ENCODE data around the gene C2orf74. TPM values are rescaled to one million over a fixed set of nuclear protein-coding genes. Genes with fewer than 3 reads are reported as not detected.

C2orf74 gene
- total RNA-seq, 2 experiments from 2014 or later, result 13.3 to 14.0 TPM

- Mint-ChIP-seq H3K4me1 (ENCODE audit: low read depth) (peaks cover 60% of the 10 kb centered on the region), H3K27ac (peak overlapping the region; percentile 82), H3K9me3 (no peaks in the 10 kb centered on the region), H3K4me3 (peak overlapping the region; percentile 90), H3K36me3 (ENCODE audit: low read depth) (peaks cover 73% of the 10 kb centered on the region), H3K27me3 (no peaks in the 10 kb centered on the region)
- DNase-seq (no peak), ATAC-seq (no peak)
- POLR2A ChIA-PET, result no interaction called here
- TF ChIP-seq CTCF (IDR thresholded peaks at IDR 0.05), result no peak
- intact Hi-C loops (cut with micrococcal nuclease), result no loop called here
- CTCF ChIA-PET, result no interaction called here
Measured at GRCh38 chr2:61181382-61182058, 19.5 kb downstream of the C2orf74 start.

DNA sequence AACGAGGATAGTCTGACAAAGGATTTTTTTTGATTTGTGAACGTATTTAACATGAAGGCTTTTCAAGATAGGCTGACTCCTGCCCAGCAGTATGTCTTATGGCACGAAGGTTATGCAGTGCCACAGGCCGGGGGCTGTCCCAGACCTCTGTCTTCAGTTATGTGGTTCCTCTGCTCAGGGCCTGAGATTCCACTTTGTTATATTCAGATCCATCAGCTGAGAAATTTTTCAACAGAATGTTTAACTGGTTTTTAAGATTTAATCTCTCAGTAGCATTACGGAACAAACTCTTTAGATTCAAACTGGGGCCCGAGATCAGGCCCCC, 20.0 kb downstream of the C2orf74 start:
- Mint-ChIP-seq H3K4me1 (ENCODE audit: low read depth) (peaks cover 57% of the 10 kb centered on the region), H3K27me3 (no peaks in the 10 kb centered on the region), H3K36me3 (ENCODE audit: low read depth) (peaks cover 73% of the 10 kb centered on the region), H3K9me3 (no peaks in the 10 kb centered on the region), H3K4me3 (no peak overlapping the region), H3K27ac (peak overlapping the region; percentile 82)
- POLR2A ChIA-PET, result no interaction called here
- TF ChIP-seq CTCF (IDR thresholded peaks at IDR 0.05), result no peak
- no peak for ATAC-seq
- CTCF ChIA-PET, result no interaction called here
- intact Hi-C loops (cut with micrococcal nuclease), result no loop called here
- DNase-seq, result no peak

GRCh38 chr2:61183795-61184194, 21.8 kb downstream of the C2orf74 start:
- Mint-ChIP-seq H3K4me3 (no peak overlapping the region), H3K27ac (peak overlapping the region; percentile 39), H3K36me3 (ENCODE audit: low read depth) (peaks cover 82% of the 10 kb centered on the region), H3K4me1 (ENCODE audit: low read depth) (peaks cover 51% of the 10 kb centered on the region), H3K9me3 (no peaks in the 10 kb centered on the region), H3K27me3 (no peaks in the 10 kb centered on the region)
- ChIA-PET CTCF (no interaction called here), POLR2A (interaction anchor here (0.9 kb wide), 1 partner anchor 9 kb away, joined by 4 read pairs; no protein-coding TSS in a partner anchor)
- intact Hi-C loops (cut with micrococcal nuclease), result no loop called here
- ATAC-seq (no peak), DNase-seq (no peak)
- no peak for TF ChIP-seq CTCF (IDR thresholded peaks at IDR 0.05)

GRCh38 chr2:61184263-61184662, 22.3 kb downstream of the C2orf74 start:
- CTCF ChIA-PET, result no interaction called here
- ATAC-seq (no peak), DNase-seq (no peak)
- H3K4me1 Mint-ChIP-seq (ENCODE audit: low read depth), result peaks cover 46% of the 10 kb centered on the region
- no peak overlapping the region for H3K4me3 Mint-ChIP-seq
- intact Hi-C loops (cut with micrococcal nuclease), result no loop called here
- POLR2A ChIA-PET, result interaction anchor here (0.9 to 1.0 kb wide), 2 partner anchors 9 to 43 kb away, joined by 3 to 4 read pairs; no protein-coding TSS in a partner anchor
- no peak for TF ChIP-seq CTCF (IDR thresholded peaks at IDR 0.05)
- H3K27me3 Mint-ChIP-seq, result no peaks in the 10 kb centered on the region
- H3K27ac Mint-ChIP-seq, result no peak overlapping the region
- H3K36me3 Mint-ChIP-seq (ENCODE audit: low read depth), result peaks cover 82% of the 10 kb centered on the region
- H3K9me3 Mint-ChIP-seq, result no peaks in the 10 kb centered on the region

DNA sequence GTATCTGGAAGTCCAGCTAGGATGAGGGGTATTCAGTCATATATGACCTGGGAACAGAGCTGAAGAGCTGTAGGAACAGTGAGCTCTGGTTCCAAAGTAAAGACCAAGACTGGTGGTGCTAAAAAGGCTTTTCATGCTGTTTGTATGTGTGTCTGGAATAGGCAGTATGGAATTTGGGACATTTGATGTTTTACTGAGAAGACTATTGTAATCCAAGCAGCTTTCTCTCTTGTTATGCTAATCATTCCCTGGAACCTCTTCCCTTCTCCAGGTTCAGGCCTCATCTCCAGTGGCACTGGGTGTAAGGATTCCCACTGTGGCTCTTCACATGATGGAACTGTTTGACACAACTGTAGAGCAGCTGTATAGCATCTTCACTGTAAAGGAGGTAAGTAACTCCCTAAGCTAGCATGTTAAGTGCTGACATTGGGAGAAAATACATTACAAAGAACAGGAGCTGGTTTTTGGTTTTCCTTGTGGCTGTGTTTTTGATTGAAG, 23.3 kb downstream of the C2orf74 start:
- DNase-seq, result no peak
- POLR2A ChIA-PET, result interaction anchor here (0.6 to 1.0 kb wide), 2 partner anchors 42 to 448 kb away, joined by 3 read pairs; no protein-coding TSS in a partner anchor
- H3K4me3 Mint-ChIP-seq, result no peak overlapping the region
- intact Hi-C loops (cut with micrococcal nuclease), result no loop called here
- peak overlapping the region; percentile 53 for H3K27ac Mint-ChIP-seq
- H3K4me1 Mint-ChIP-seq (ENCODE audit: low read depth), result peaks cover 42% of the 10 kb centered on the region
- no peaks in the 10 kb centered on the region for H3K27me3 Mint-ChIP-seq
- peaks cover 81% of the 10 kb centered on the region for H3K36me3 Mint-ChIP-seq (ENCODE audit: low read depth)
- no peak for TF ChIP-seq CTCF (IDR thresholded peaks at IDR 0.05)
- no peak for ATAC-seq
- H3K9me3 Mint-ChIP-seq, result no peaks in the 10 kb centered on the region
- CTCF ChIA-PET, result no interaction called here
